KMS-11 (cell line): ENCODE results near the gene EMC7.

ENCODE experiments used
- H2AFZ ChIP-seq: fragments of 200-600 bp; sonication (generic); 2 replicates; pipeline ENCODE4 v1.6.1; 2016; ENCODE audit warnings: antibody characterized with exemption, mixed run types, low read depth
- H3K27ac ChIP-seq: fragments of 200-600 bp; sonication (generic); 2 replicates; pipeline ENCODE4 v1.6.1; 2016; ENCODE audit warnings: mild to moderate bottlenecking, mixed run types
- H3K27me3 ChIP-seq: fragments of 200-600 bp; sonication (generic); 2 replicates; pipeline ENCODE4 v1.6.1; 2017; ENCODE audit warnings: mild to moderate bottlenecking, low read depth, mixed run types, moderate library complexity; ENCODE audit not compliant: insufficient read depth
- H3K36me3 ChIP-seq: fragments of 200-600 bp; sonication (generic); 2 replicates; pipeline ENCODE4 v1.6.1; 2017; ENCODE audit warnings: mild to moderate bottlenecking, mixed run types; ENCODE audit not compliant: insufficient read depth
- H3K4me1 ChIP-seq: fragments of 200-600 bp; sonication (generic); 2 replicates; pipeline ENCODE4 v1.6.1; 2016; ENCODE audit warnings: mild to moderate bottlenecking, low read depth, mixed run types; ENCODE audit not compliant: poor library complexity, severe bottlenecking
- H3K4me2 ChIP-seq: fragments of 200-600 bp; sonication (generic); 2 replicates; pipeline ENCODE4 v1.7.0; 2016; ENCODE audit warnings: mild to moderate bottlenecking, mixed run types
- H3K4me3 ChIP-seq: fragments of 200-600 bp; sonication (generic); IDR thresholded peaks from 2 replicates; pipeline ENCODE4 v1.6.1; 2017; ENCODE audit warnings: low read depth, low read length, mixed read lengths; ENCODE audit not compliant: insufficient read depth
- H3K79me2 ChIP-seq: fragments of 200-600 bp; sonication (generic); 2 replicates; pipeline ENCODE4 v1.6.1; 2016; ENCODE audit warnings: low read depth, mixed run types; ENCODE audit not compliant: insufficient read depth
- H3K9ac ChIP-seq: fragments of 200-600 bp; sonication (generic); 2 replicates; pipeline ENCODE4 v1.6.1; 2016; ENCODE audit warnings: mild to moderate bottlenecking, mixed run types
- H4K20me1 ChIP-seq: fragments of 200-600 bp; sonication (generic); 2 replicates; pipeline ENCODE4 v1.6.1; 2016; ENCODE audit warnings: mild to moderate bottlenecking, mixed run types; ENCODE audit not compliant: insufficient read depth
- CTCF ChIP-seq: fragments of 200-600 bp; sonication (generic); conservative IDR thresholded peaks from 2 replicates; pipeline ENCODE4 v1.6.1; 2017; ENCODE audit warnings: low read depth, mild to moderate bottlenecking, antibody characterized with exemption, low read length, moderate library complexity, mixed read lengths

The EMC7 gene

GRCh38 chr15:34109797-34110663 is 8.4 kb upstream of the EMC7 start:
- Histone ChIP-seq H3K4me3 (no peak overlapping the region), H4K20me1 (no peaks in the 10 kb centered on the region), H3K4me2 (no peak overlapping the region), H3K79me2 (no peaks in the 10 kb centered on the region), H3K36me3 (no peaks in the 10 kb centered on the region), H3K4me1 (no peaks in the 10 kb centered on the region), H3K27ac (no peak overlapping the region), H3K27me3 (no peaks in the 10 kb centered on the region), H3K9ac (no peak overlapping the region), H2AFZ (no peak overlapping the region)
- peak; percentile 65 for TF ChIP-seq CTCF

DNA sequence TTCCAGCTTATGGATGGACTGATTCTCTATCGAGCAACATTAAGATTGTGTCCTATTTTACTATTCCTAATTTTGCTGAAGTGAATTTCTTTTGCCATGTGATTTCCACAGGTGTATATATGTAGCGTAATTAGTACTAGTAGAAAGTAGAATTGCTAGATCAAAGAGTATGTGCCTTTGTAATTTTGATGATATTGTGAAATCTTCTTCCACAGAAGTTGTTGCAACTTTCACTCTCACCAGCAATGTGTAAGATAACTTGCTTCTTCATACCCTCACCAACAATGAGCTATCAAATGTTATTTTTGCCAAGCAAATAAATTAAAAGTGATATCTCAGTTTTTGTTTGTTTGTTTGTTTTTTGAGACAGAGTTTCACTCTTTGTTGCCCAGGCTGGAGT is 5.7 kb upstream of the EMC7 start:
- Histone ChIP-seq H3K4me1 (no peaks in the 10 kb centered on the region), H2AFZ (no peak overlapping the region), H3K79me2 (no peaks in the 10 kb centered on the region), H3K4me2 (no peak overlapping the region), H3K36me3 (no peaks in the 10 kb centered on the region), H3K4me3 (no peak overlapping the region), H3K27me3 (no peaks in the 10 kb centered on the region), H4K20me1 (no peaks in the 10 kb centered on the region), H3K27ac (no peak overlapping the region), H3K9ac (no peak overlapping the region)
- TF ChIP-seq CTCF: no peak

DNA sequence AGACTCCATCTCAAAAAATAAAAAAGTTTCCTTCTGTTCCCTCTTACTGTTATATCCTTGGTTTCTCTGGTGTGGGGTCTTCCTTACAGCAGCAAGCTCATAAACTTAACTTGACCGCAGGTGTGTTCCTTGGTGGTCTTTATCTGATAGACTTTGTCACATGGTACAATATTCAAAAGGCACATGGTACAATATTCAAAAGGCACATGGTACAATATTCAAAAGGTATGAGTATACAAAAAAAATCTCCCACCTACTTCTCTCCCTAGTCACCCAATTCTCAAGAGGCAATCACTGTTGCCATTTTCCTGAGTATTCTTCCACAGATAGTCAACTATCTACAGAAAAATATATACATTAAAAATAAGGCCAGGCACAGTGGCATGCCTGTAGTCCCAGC is 4.8 kb upstream of the EMC7 start:
- peaks cover 2% of the 10 kb centered on the region for H3K79me2 ChIP-seq
- TF ChIP-seq CTCF: no peak

DNA sequence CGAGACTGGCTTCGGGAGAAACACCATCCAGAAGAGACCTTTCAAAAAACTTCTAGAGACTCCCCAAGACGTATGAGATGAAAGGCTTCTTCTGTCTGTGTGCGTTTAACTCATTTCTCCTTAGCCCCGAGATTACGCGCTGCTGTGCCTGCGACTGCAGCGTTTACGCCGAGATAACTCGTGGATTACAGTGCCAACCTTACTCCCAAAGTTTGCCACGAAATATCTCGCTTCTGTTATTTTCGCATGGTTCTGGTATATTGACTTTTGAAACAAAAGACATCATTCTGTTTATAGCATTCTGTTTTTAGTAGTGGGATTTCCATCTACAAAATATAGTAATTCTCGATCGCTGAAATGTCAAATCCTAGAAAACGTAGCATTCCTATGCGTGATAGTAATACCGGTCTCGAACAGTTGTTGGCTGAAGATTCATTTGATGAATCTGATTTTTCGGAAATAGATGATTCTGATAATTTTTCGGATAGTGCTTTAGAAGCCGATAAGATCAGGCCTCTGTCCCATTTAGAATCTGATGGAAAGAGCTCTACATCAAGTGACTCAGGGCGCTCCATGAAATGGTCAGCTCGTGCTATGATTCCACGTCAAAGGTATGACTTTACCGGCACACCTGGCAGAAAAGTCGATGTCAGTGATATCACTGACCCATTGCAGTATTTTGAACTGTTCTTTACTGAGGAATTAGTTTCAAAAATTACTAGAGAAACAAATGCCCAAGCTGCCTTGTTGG is 688 bp upstream of the EMC7 start:
- Histone ChIP-seq H3K4me2 (peak overlapping the region; percentile 25), H3K9ac (peak overlapping the region; percentile 88), H2AFZ (peak overlapping the region; percentile 51), H3K27ac (peak overlapping the region; percentile 52), H4K20me1 (no peaks in the 10 kb centered on the region), H3K4me1 (peaks cover 12% of the 10 kb centered on the region), H3K36me3 (no peaks in the 10 kb centered on the region), H3K79me2 (peaks cover 42% of the 10 kb centered on the region), H3K4me3 (peak overlapping the region; percentile 20), H3K27me3 (no peaks in the 10 kb centered on the region)
- no peak for TF ChIP-seq CTCF

More for the DNA sequence above, 4.8 kb upstream of the EMC7 start:
- H3K36me3 ChIP-seq: no peaks in the 10 kb centered on the region
- no peaks in the 10 kb centered on the region for H3K4me1 ChIP-seq
- H4K20me1 ChIP-seq: no peaks in the 10 kb centered on the region
- H3K4me2 ChIP-seq: no peak overlapping the region
- no peak overlapping the region for H3K27ac ChIP-seq
- H3K9ac ChIP-seq: no peak overlapping the region
- no peak overlapping the region for H2AFZ ChIP-seq
- H3K4me3 ChIP-seq: no peak overlapping the region
- H3K27me3 ChIP-seq: no peaks in the 10 kb centered on the region
